Common myeloid progenitor, CD34-positive (primary cell): ENCODE data around the gene PGP.
A peak's percentile ranks its signal among the peaks of the same experiment; 100 is the strongest.

Source experiments
- CTCF ChIA-PET: fragments of 350-600 bp; sonication (Branson Sonifier 250); formaldehyde crosslinking; loops from one replicate; lab custom pipeline; 2021; ENCODE audit warnings: antibody characterized with exemption; lab: Charles Lee
- POLR2A ChIA-PET: fragments of 350-600 bp; sonication (Branson Sonifier 250); formaldehyde crosslinking; loops from one replicate; lab custom pipeline; 2021; ENCODE audit warnings: antibody characterized with exemption; lab: Charles Lee
- DNase-seq, 3 donors: peaks; one replicate each; pipeline versions ENCODE4 v3.0.0 to v3.0.0-alpha.2; 2013
- H3K27ac ChIP-seq, 2 experiments: 1 replicate in 1 of 2; 2 replicates in 1 of 2; pipeline ENCODE4 v1.7.0; 2013; ENCODE audit warnings: inconsistent platforms in 2 of 2, low read length in 2 of 2, mild to moderate bottlenecking in 2 of 2, low read depth in 1 of 2, moderate library complexity in 1 of 2; ENCODE audit not compliant: severe bottlenecking in 2 of 2, insufficient read depth in 1 of 2, poor library complexity in 1 of 2
- H3K27me3 ChIP-seq, 5 experiments: replicated peaks in 2 of 5; 1 replicate in 3 of 5; 2 replicates in 2 of 5; pipeline versions ENCODE4 v1.6.1 to v1.7.0; 2013; ENCODE audit warnings: low read length in 4 of 5, mild to moderate bottlenecking in 2 of 5, moderate library complexity in 2 of 5, inconsistent platforms in 1 of 5; ENCODE audit not compliant: insufficient read depth in 5 of 5, control insufficient read depth in 4 of 5
- H3K36me3 ChIP-seq, 4 experiments: 1 replicate in 2 of 4; 2 replicates in 2 of 4; pipeline versions ENCODE4 v1.6.1 to v1.7.0; 2013; ENCODE audit warnings: low read length in 3 of 4, control low read depth in 1 of 4, mild to moderate bottlenecking in 1 of 4; ENCODE audit not compliant: control insufficient read depth in 4 of 4, insufficient read depth in 4 of 4
- H3K4me1 ChIP-seq, 4 experiments: 1 replicate in 3 of 4; 2 replicates in 1 of 4; pipeline versions ENCODE4 v1.6.1 to v1.7.1; 2013; ENCODE audit warnings: low read length in 3 of 4, mild to moderate bottlenecking in 3 of 4, control low read depth in 1 of 4, inconsistent platforms in 1 of 4, moderate library complexity in 1 of 4; ENCODE audit not compliant: control insufficient read depth in 4 of 4, insufficient read depth in 4 of 4; ENCODE audit errors: control extremely low read depth in 1 of 4
- H3K4me3 ChIP-seq, 7 experiments: 1 replicate in 4 of 7; 2 replicates in 3 of 7; pipeline versions ENCODE4 v1.5.1 to v1.7.0; 2013; ENCODE audit warnings: mild to moderate bottlenecking in 7 of 7, low read length in 6 of 7, moderate library complexity in 6 of 7, inconsistent platforms in 2 of 7, low read depth in 2 of 7, control low read depth in 1 of 7; ENCODE audit not compliant: insufficient read depth in 4 of 7, control insufficient read depth in 1 of 7; ENCODE audit errors: extremely low read depth in 1 of 7
- H3K9me3 ChIP-seq, 5 experiments: 1 replicate in 4 of 5; 2 replicates in 1 of 5; pipeline versions ENCODE4 v1.6.1 to v1.7.1; 2013; ENCODE audit warnings: low read length in 4 of 5, mild to moderate bottlenecking in 2 of 5, inconsistent platforms in 1 of 5, low read depth in 1 of 5, moderate library complexity in 1 of 5; ENCODE audit not compliant: control insufficient read depth in 4 of 5, insufficient read depth in 2 of 5; ENCODE audit errors: control extremely low read depth in 1 of 5
- WGBS: methylation state at CpG from one replicate; pipeline ENCODE4 v1.1.5; 2013; ENCODE audit not compliant: insufficient coverage; 5-methylcytosine and 5-hydroxymethylcytosine counted together

The PGP gene

GRCh38 chr16:2233872-2234812, 19.5 kb upstream of the PGP start:
- Histone ChIP-seq H3K4me3 (no peak overlapping the region), H3K27me3 (peaks cover 0 to 43% (median 12%) of the 10 kb centered on the region in 5 experiments), H3K27ac (no peak overlapping the region), H3K36me3 (peaks cover 9 to 67% (median 42%) of the 10 kb centered on the region in 4 experiments), H3K9me3 (no peaks in the 10 kb centered on the region), H3K4me1 (peaks cover 0 to 18% (median 8%) of the 10 kb centered on the region in 4 experiments)
- 98% methylated on average over 42 of the region's 51 CpGs for WGBS
- DNase-seq, result peak in 1 of 3 donors; percentile 22
- CTCF ChIA-PET, result no interaction called here
- POLR2A ChIA-PET, result no interaction called here

GRCh38 chr16:2233046-2233775, 18.6 kb upstream of the PGP start:
- H3K4me3 ChIP-seq, result no peak overlapping the region
- DNase-seq, result no peak
- ChIA-PET CTCF (no interaction called here), POLR2A (no interaction called here)
- 97% methylated on average over 20 of the region's 28 CpGs for WGBS
- peaks cover 9 to 76% (median 48%) of the 10 kb centered on the region in 4 experiments for H3K36me3 ChIP-seq
- H3K4me1 ChIP-seq, result peaks cover 0 to 18% (median 8%) of the 10 kb centered on the region in 4 experiments
- H3K27me3 ChIP-seq, result peaks cover 0 to 37% (median 10%) of the 10 kb centered on the region in 5 experiments
- H3K27ac ChIP-seq, result no peak overlapping the region
- no peaks in the 10 kb centered on the region for H3K9me3 ChIP-seq

- H3K27me3 ChIP-seq, result peaks cover 0 to 28% (median 10%) of the 10 kb centered on the region in 5 experiments
- CTCF ChIA-PET, result interaction anchor here (0.9 kb wide), 1 partner anchor 11 kb away, joined by 3 read pairs; no protein-coding TSS in a partner anchor
- no peaks in the 10 kb centered on the region for H3K9me3 ChIP-seq
- POLR2A ChIA-PET, result no interaction called here
- H3K4me3 ChIP-seq, result no peak overlapping the region
- WGBS, result 96% methylated on average over 37 of the region's 41 CpGs
- peaks cover 0 to 12% (median 5%) of the 10 kb centered on the region in 4 experiments for H3K4me1 ChIP-seq
- no peak for DNase-seq
- peaks cover 9 to 80% (median 50%) of the 10 kb centered on the region in 4 experiments for H3K36me3 ChIP-seq
- no peak overlapping the region for H3K27ac ChIP-seq
Observed at GRCh38 chr16:2232094-2232990, 17.7 kb upstream of the PGP start.

GRCh38 chr16:2231016-2231931, 16.6 kb upstream of the PGP start:
- H3K4me3 ChIP-seq, result no peak overlapping the region
- H3K4me1 ChIP-seq, result peaks cover 0 to 2% (median 1%) of the 10 kb centered on the region in 4 experiments
- peaks cover 9 to 87% (median 54%) of the 10 kb centered on the region in 4 experiments for H3K36me3 ChIP-seq
- H3K27ac ChIP-seq, result no peak overlapping the region
- ChIA-PET POLR2A (no interaction called here), CTCF (interaction anchor here (0.6 to 1.5 kb wide), 2 partner anchors 22 to 37 kb away, joined by 3 read pairs; no protein-coding TSS in a partner anchor)
- H3K9me3 ChIP-seq, result no peaks in the 10 kb centered on the region
- peaks cover 0 to 17% (median 5%) of the 10 kb centered on the region in 5 experiments for H3K27me3 ChIP-seq
- DNase-seq, result no peak
- 97% methylated on average over 29 of the region's 29 CpGs for WGBS

- ChIA-PET CTCF (interaction anchor here (1.5 to 1.7 kb wide), 2 partner anchors 21 to 36 kb away, joined by 3 read pairs; partner anchors contain the start of gene ECI1), POLR2A (no interaction called here)
- peaks cover 9 to 87% (median 51%) of the 10 kb centered on the region in 4 experiments for H3K36me3 ChIP-seq
- H3K27ac ChIP-seq, result no peak overlapping the region
- peaks cover 0 to 9% (median 0%) of the 10 kb centered on the region in 5 experiments for H3K27me3 ChIP-seq
- H3K9me3 ChIP-seq, result no peaks in the 10 kb centered on the region
- peaks cover 0 to 6% (median 0%) of the 10 kb centered on the region in 4 experiments for H3K4me1 ChIP-seq
- 94% methylated on average over 9 of the region's 13 CpGs for WGBS
- no peak for DNase-seq
- no peak overlapping the region for H3K4me3 ChIP-seq
Observed at GRCh38 chr16:2230376-2230775, 15.7 kb upstream of the PGP start.
